OCI-LY1 (cell line): ENCODE results near the gene CISD1.

Source experiments
- H2AFZ ChIP-seq: fragments of 200-600 bp; sonication (generic), shearing (Covaris generic); 2 replicates; pipeline ENCODE4 v1.6.0; 2014; ENCODE audit warnings: antibody characterized with exemption, mild to moderate bottlenecking, low read length
- H3F3A ChIP-seq: fragments of 200-600 bp; sonication (generic), shearing (Covaris generic); 2 replicates; pipeline ENCODE4 v1.6.0; 2014; ENCODE audit warnings: mild to moderate bottlenecking, antibody characterized with exemption, low read length, moderate library complexity; ENCODE audit not compliant: insufficient read depth
- H3K27ac ChIP-seq: fragments of 200-600 bp; sonication (generic); 2 replicates; pipeline ENCODE4 v1.5.1; 2014; ENCODE audit warnings: low read length, mixed run types, mild to moderate bottlenecking, low read depth; ENCODE audit not compliant: poor library complexity, severe bottlenecking
- H3K27me3 ChIP-seq: fragments of 200-600 bp; sonication (generic); 2 replicates; pipeline ENCODE4 v1.6.0; 2014; ENCODE audit warnings: antibody characterized with exemption, mild to moderate bottlenecking, low read length, moderate library complexity; ENCODE audit not compliant: insufficient read depth
- H3K36me3 ChIP-seq: fragments of 200-600 bp; sonication (generic); 2 replicates; pipeline ENCODE4 v1.6.1; 2014; ENCODE audit warnings: mild to moderate bottlenecking, antibody characterized with exemption, low read length, moderate library complexity, mixed read lengths; ENCODE audit not compliant: insufficient read depth
- H3K4me1 ChIP-seq: fragments of 200-600 bp; sonication (generic); 2 replicates; pipeline ENCODE4 v1.5.1; 2014; ENCODE audit warnings: mild to moderate bottlenecking, low read length, moderate library complexity; ENCODE audit not compliant: insufficient read depth, severe bottlenecking
- H3K4me2 ChIP-seq: fragments of 200-600 bp; sonication (generic), shearing (Covaris generic); 2 replicates; pipeline ENCODE4 v1.6.1; 2014; ENCODE audit warnings: low read length
- H3K4me3 ChIP-seq: fragments of 200-600 bp; sonication (generic); 2 replicates; pipeline ENCODE4 v1.5.1; 2014; ENCODE audit warnings: low read length, low read depth, mild to moderate bottlenecking, mixed read lengths; ENCODE audit not compliant: poor library complexity, severe bottlenecking
- H3K79me2 ChIP-seq: fragments of 200-600 bp; shearing (Covaris generic); 2 replicates; pipeline ENCODE4 v1.6.1; 2016; ENCODE audit warnings: mixed run types, low read length, mixed read lengths; ENCODE audit not compliant: insufficient read depth
- H3K9ac ChIP-seq: fragments of 200-600 bp; sonication (generic), shearing (Covaris generic); 2 replicates; pipeline ENCODE4 v1.6.1; 2014; ENCODE audit warnings: mild to moderate bottlenecking, low read length, mixed read lengths
- H3K9me2 ChIP-seq: fragments of 200-600 bp; sonication (generic), shearing (Covaris generic); 2 replicates; pipeline ENCODE4 v1.6.1; 2014; ENCODE audit warnings: low read depth, mild to moderate bottlenecking, low read length, mixed read lengths
- H3K9me3 ChIP-seq: fragments of 200-600 bp; shearing (Covaris generic); 2 replicates; pipeline ENCODE4 v1.6.1; 2014; ENCODE audit warnings: low read length, mixed read lengths
- H4K20me1 ChIP-seq: fragments of 200-600 bp; sonication (generic), shearing (Covaris generic); 2 replicates; pipeline ENCODE4 v1.6.0; 2016; ENCODE audit warnings: mild to moderate bottlenecking, low read length; ENCODE audit not compliant: insufficient read depth
- EZH2 ChIP-seq: fragments of 200-600 bp; sonication (generic), shearing (Covaris generic); IDR thresholded peaks from 2 replicates; pipeline ENCODE4 v1.8.0; 2017; ENCODE audit warnings: borderline replicate concordance, mixed run types, mild to moderate bottlenecking, antibody characterized with exemption, low read length, moderate library complexity, mixed read lengths
- TF ChIP-seq, protein P1 (sequence below): fragments of 200-600 bp; sonication (generic), shearing (Covaris generic); IDR thresholded peaks from 2 replicates; pipeline ENCODE4 v1.5.1; 2017; ENCODE audit warnings: mild to moderate bottlenecking, antibody characterized with exemption, low read length, moderate library complexity, mixed read lengths

Gene CISD1

GRCh38 chr10:58266826-58267712 lies 1.9 kb upstream of the CISD1 start:
- H3K4me2 ChIP-seq = peak overlapping the region; percentile 93
- peaks cover 35% of the 10 kb centered on the region for H3K4me1 ChIP-seq
- H4K20me1 ChIP-seq = no peaks in the 10 kb centered on the region; the same call in 1 of the 2 replicates
- H3K4me3 ChIP-seq = peak overlapping the region; percentile 89
- TF ChIP-seq, protein P1, sequence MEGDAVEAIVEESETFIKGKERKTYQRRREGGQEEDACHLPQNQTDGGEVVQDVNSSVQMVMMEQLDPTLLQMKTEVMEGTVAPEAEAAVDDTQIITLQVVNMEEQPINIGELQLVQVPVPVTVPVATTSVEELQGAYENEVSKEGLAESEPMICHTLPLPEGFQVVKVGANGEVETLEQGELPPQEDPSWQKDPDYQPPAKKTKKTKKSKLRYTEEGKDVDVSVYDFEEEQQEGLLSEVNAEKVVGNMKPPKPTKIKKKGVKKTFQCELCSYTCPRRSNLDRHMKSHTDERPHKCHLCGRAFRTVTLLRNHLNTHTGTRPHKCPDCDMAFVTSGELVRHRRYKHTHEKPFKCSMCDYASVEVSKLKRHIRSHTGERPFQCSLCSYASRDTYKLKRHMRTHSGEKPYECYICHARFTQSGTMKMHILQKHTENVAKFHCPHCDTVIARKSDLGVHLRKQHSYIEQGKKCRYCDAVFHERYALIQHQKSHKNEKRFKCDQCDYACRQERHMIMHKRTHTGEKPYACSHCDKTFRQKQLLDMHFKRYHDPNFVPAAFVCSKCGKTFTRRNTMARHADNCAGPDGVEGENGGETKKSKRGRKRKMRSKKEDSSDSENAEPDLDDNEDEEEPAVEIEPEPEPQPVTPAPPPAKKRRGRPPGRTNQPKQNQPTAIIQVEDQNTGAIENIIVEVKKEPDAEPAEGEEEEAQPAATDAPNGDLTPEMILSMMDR = no peak
- TF ChIP-seq EZH2 = no peak
- no peaks in the 10 kb centered on the region for H3K27me3 ChIP-seq
- H3K79me2 ChIP-seq = peaks cover 76% of the 10 kb centered on the region
- peak overlapping the region; percentile 81 for H3K27ac ChIP-seq
- peaks cover 4% of the 10 kb centered on the region; the same call in 1 of the 2 replicates for H3K36me3 ChIP-seq
- H3F3A ChIP-seq = no peaks in the 10 kb centered on the region; the same call in 1 of the 2 replicates
- H3K9me2 ChIP-seq = no peaks in the 10 kb centered on the region
- H3K9ac ChIP-seq = peak overlapping the region; percentile 82
- no peak overlapping the region for H2AFZ ChIP-seq
- no peaks in the 10 kb centered on the region for H3K9me3 ChIP-seq

GRCh38 chr10:58267713-58268453 lies 1.1 kb upstream of the CISD1 start, which contains the start of gene IPMK:
Gene IPMK (minus strand): TSS chr10:58267894. CDS start chr10:58267611, 283 bp downstream.
- Histone ChIP-seq H4K20me1 (no peaks in the 10 kb centered on the region; the same call in 1 of the 2 replicates), H3K36me3 (peaks cover 4% of the 10 kb centered on the region; the same call in 1 of the 2 replicates), H3K9ac (peak within 1 kb of the TSS; percentile 82), H3F3A (no peaks in the 10 kb centered on the region; the same call in 1 of the 2 replicates), H3K27me3 (no peaks in the 10 kb centered on the region), H3K4me2 (peak within 1 kb of the TSS; percentile 93), H3K79me2 (peaks cover 74% of the 10 kb centered on the region), H3K9me2 (no peaks in the 10 kb centered on the region), H3K9me3 (no peaks in the 10 kb centered on the region), H3K27ac (peak within 1 kb of the TSS; percentile 81), H3K4me1 (peaks cover 35% of the 10 kb centered on the region), H2AFZ (peak within 1 kb of the TSS; percentile 52), H3K4me3 (peak within 1 kb of the TSS; percentile 89)
- TF ChIP-seq EZH2 = no peak
- TF ChIP-seq, protein P1 = no peak

DNA sequence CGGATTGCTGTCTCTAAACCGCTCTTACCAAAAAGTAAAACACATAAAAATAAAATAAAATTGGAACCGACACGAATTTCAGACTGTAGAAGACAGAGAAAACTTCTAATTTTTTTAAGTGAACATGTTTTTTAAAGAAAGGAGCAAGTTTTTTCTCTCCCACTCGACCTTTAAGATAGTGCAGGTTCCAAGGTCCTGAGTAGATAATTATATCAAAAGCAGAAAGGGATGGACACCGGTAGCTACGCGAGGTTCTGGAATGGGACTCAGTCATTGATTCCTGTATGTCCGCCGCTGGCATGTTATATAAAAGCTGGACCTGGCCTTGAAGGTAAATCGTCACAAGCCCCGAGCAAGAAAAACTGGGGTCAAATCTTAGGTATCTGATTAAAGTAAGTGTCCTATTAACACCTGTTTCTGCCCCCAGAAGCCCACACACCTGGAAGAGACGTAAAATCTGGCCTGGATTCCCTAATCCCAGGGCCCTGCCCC lies 462 bp upstream of the CISD1 start:
- H3K27me3 ChIP-seq = no peaks in the 10 kb centered on the region
- no peaks in the 10 kb centered on the region; the same call in 1 of the 2 replicates for H3F3A ChIP-seq
- peaks cover 35% of the 10 kb centered on the region for H3K4me1 ChIP-seq
- H3K9ac ChIP-seq = peak overlapping the region; percentile 82
- H4K20me1 ChIP-seq = no peaks in the 10 kb centered on the region; the same call in 1 of the 2 replicates
- peak overlapping the region; percentile 52 for H2AFZ ChIP-seq
- H3K27ac ChIP-seq = peak overlapping the region; percentile 81
- no peaks in the 10 kb centered on the region for H3K9me3 ChIP-seq
- peak overlapping the region; percentile 93 for H3K4me2 ChIP-seq
- no peaks in the 10 kb centered on the region for H3K9me2 ChIP-seq
- H3K4me3 ChIP-seq = peak overlapping the region; percentile 89
- peaks cover 4% of the 10 kb centered on the region; the same call in 1 of the 2 replicates for H3K36me3 ChIP-seq
- TF ChIP-seq, protein P1 = no peak
- TF ChIP-seq EZH2 = no peak
- peaks cover 74% of the 10 kb centered on the region for H3K79me2 ChIP-seq
